Measurements from ENCODE around the gene IMPG2. TPM values are rescaled to one million over a fixed set of nuclear protein-coding genes. Genes with fewer than 3 reads are reported as not detected.
"Not testable (repeated sequence)": the region's sequence is repeated elsewhere in the genome, so short reads cannot be mapped to it uniquely, and the experiment has no call there.

The IMPG2 gene
- total RNA-seq, 1 donor from 2014 or later = 2.6 TPM

- no peak overlapping the region for H3K4me3 ChIP-seq (ENCODE audit: low read length in 3 of 3)
- no peaks in the 10 kb centered on the region for H3K9me3 ChIP-seq (ENCODE audit: control insufficient read depth in 3 of 3, low read length in 3 of 3)
- H3K27ac ChIP-seq (ENCODE audit: low read depth, low read length) = peak overlapping the region; percentile 51
- peaks cover 0 to 4% (median 0%) of the 10 kb centered on the region in 3 donors for H3K4me1 ChIP-seq (ENCODE audit: control insufficient read depth in 3 of 3, insufficient read depth in 3 of 3, low read length in 3 of 3)
- no peaks in the 10 kb centered on the region for H3K27me3 ChIP-seq (ENCODE audit: control insufficient read depth in 3 of 3, insufficient read depth in 3 of 3, low read length in 3 of 3)
- H3K9ac ChIP-seq (ENCODE audit: low read depth in 1 of 3, low read length in 3 of 3) = no peak overlapping the region
- H3K36me3 ChIP-seq (ENCODE audit: control insufficient read depth in 3 of 3, insufficient read depth in 3 of 3, low read length in 3 of 3) = no peaks in the 10 kb centered on the region
Observed at GRCh38 chr3:101310978-101311375, 9.4 kb downstream of the IMPG2 start.

GRCh38 chr3:101308147-101308772, 12.1 kb downstream of the IMPG2 start:
- not testable (repeated sequence) for H3K4me1 ChIP-seq (ENCODE audit: control insufficient read depth in 3 of 3, insufficient read depth in 3 of 3, low read length in 3 of 3); H3K9ac ChIP-seq (ENCODE audit: low read depth in 1 of 3, low read length in 3 of 3); H3K36me3 ChIP-seq (ENCODE audit: control insufficient read depth in 3 of 3, insufficient read depth in 3 of 3, low read length in 3 of 3); H3K27me3 ChIP-seq (ENCODE audit: control insufficient read depth in 3 of 3, insufficient read depth in 3 of 3, low read length in 3 of 3); H3K9me3 ChIP-seq (ENCODE audit: control insufficient read depth in 3 of 3, low read length in 3 of 3); H3K27ac ChIP-seq (ENCODE audit: low read depth, low read length); H3K4me3 ChIP-seq (ENCODE audit: low read length in 3 of 3)

- Histone ChIP-seq H3K27me3 (ENCODE audit: control insufficient read depth in 3 of 3, insufficient read depth in 3 of 3, low read length in 3 of 3) (no peaks in the 10 kb centered on the region), H3K4me1 (ENCODE audit: control insufficient read depth in 3 of 3, insufficient read depth in 3 of 3, low read length in 3 of 3) (no peaks in the 10 kb centered on the region), H3K9me3 (ENCODE audit: control insufficient read depth in 3 of 3, low read length in 3 of 3) (no peaks in the 10 kb centered on the region), H3K36me3 (ENCODE audit: control insufficient read depth in 3 of 3, insufficient read depth in 3 of 3, low read length in 3 of 3) (no peaks in the 10 kb centered on the region), H3K27ac (ENCODE audit: low read depth, low read length) (no peak overlapping the region), H3K4me3 (ENCODE audit: low read length in 3 of 3) (no peak overlapping the region), H3K9ac (ENCODE audit: low read depth in 1 of 3, low read length in 3 of 3) (no peak overlapping the region)
Observed at GRCh38 chr3:101303836-101304235, 16.5 kb downstream of the IMPG2 start.

- H3K9ac ChIP-seq (ENCODE audit: low read depth in 1 of 3, low read length in 3 of 3) = no peak overlapping the region
- no peaks in the 10 kb centered on the region for H3K36me3 ChIP-seq (ENCODE audit: control insufficient read depth in 3 of 3, insufficient read depth in 3 of 3, low read length in 3 of 3)
- H3K4me3 ChIP-seq (ENCODE audit: low read length in 3 of 3) = no peak overlapping the region
- H3K27ac ChIP-seq (ENCODE audit: low read depth, low read length) = no peak overlapping the region
- H3K27me3 ChIP-seq (ENCODE audit: control insufficient read depth in 3 of 3, insufficient read depth in 3 of 3, low read length in 3 of 3) = no peaks in the 10 kb centered on the region
- H3K9me3 ChIP-seq (ENCODE audit: control insufficient read depth in 3 of 3, low read length in 3 of 3) = no peaks in the 10 kb centered on the region
- H3K4me1 ChIP-seq (ENCODE audit: control insufficient read depth in 3 of 3, insufficient read depth in 3 of 3, low read length in 3 of 3) = no peaks in the 10 kb centered on the region
Observed at GRCh38 chr3:101303089-101303731, 17.2 kb downstream of the IMPG2 start.

GRCh38 chr3:101300073-101300472, 20.3 kb downstream of the IMPG2 start:
- no peak overlapping the region for H3K27ac ChIP-seq (ENCODE audit: low read depth, low read length)
- H3K9ac ChIP-seq (ENCODE audit: low read depth in 1 of 3, low read length in 3 of 3) = no peak overlapping the region
- no peaks in the 10 kb centered on the region for H3K4me1 ChIP-seq (ENCODE audit: control insufficient read depth in 3 of 3, insufficient read depth in 3 of 3, low read length in 3 of 3)
- no peaks in the 10 kb centered on the region for H3K36me3 ChIP-seq (ENCODE audit: control insufficient read depth in 3 of 3, insufficient read depth in 3 of 3, low read length in 3 of 3)
- no peaks in the 10 kb centered on the region for H3K9me3 ChIP-seq (ENCODE audit: control insufficient read depth in 3 of 3, low read length in 3 of 3)
- H3K4me3 ChIP-seq (ENCODE audit: low read length in 3 of 3) = no peak overlapping the region
- no peaks in the 10 kb centered on the region for H3K27me3 ChIP-seq (ENCODE audit: control insufficient read depth in 3 of 3, insufficient read depth in 3 of 3, low read length in 3 of 3)

GRCh38 chr3:101292027-101292426, 28.3 kb downstream of the IMPG2 start:
- H3K9ac ChIP-seq (ENCODE audit: low read depth in 1 of 3, low read length in 3 of 3) = no peak overlapping the region
- no peaks in the 10 kb centered on the region for H3K27me3 ChIP-seq (ENCODE audit: control insufficient read depth in 3 of 3, insufficient read depth in 3 of 3, low read length in 3 of 3)
- no peak overlapping the region for H3K27ac ChIP-seq (ENCODE audit: low read depth, low read length)
- H3K9me3 ChIP-seq (ENCODE audit: control insufficient read depth in 3 of 3, low read length in 3 of 3) = no peaks in the 10 kb centered on the region
- no peaks in the 10 kb centered on the region for H3K36me3 ChIP-seq (ENCODE audit: control insufficient read depth in 3 of 3, insufficient read depth in 3 of 3, low read length in 3 of 3)
- H3K4me1 ChIP-seq (ENCODE audit: control insufficient read depth in 3 of 3, insufficient read depth in 3 of 3, low read length in 3 of 3) = no peaks in the 10 kb centered on the region
- H3K4me3 ChIP-seq (ENCODE audit: low read length in 3 of 3) = no peak overlapping the region

GRCh38 chr3:101288294-101288693, 32.1 kb downstream of the IMPG2 start:
- no peaks in the 10 kb centered on the region for H3K9me3 ChIP-seq (ENCODE audit: control insufficient read depth in 3 of 3, low read length in 3 of 3)
- no peak overlapping the region for H3K27ac ChIP-seq (ENCODE audit: low read depth, low read length)
- H3K27me3 ChIP-seq (ENCODE audit: control insufficient read depth in 3 of 3, insufficient read depth in 3 of 3, low read length in 3 of 3) = no peaks in the 10 kb centered on the region
- H3K4me1 ChIP-seq (ENCODE audit: control insufficient read depth in 3 of 3, insufficient read depth in 3 of 3, low read length in 3 of 3) = no peaks in the 10 kb centered on the region
- H3K36me3 ChIP-seq (ENCODE audit: control insufficient read depth in 3 of 3, insufficient read depth in 3 of 3, low read length in 3 of 3) = no peaks in the 10 kb centered on the region
- H3K4me3 ChIP-seq (ENCODE audit: low read length in 3 of 3) = no peak overlapping the region
- no peak overlapping the region for H3K9ac ChIP-seq (ENCODE audit: low read depth in 1 of 3, low read length in 3 of 3)

- Histone ChIP-seq H3K9me3 (ENCODE audit: control insufficient read depth in 3 of 3, low read length in 3 of 3) (no peaks in the 10 kb centered on the region), H3K27me3 (ENCODE audit: control insufficient read depth in 3 of 3, insufficient read depth in 3 of 3, low read length in 3 of 3) (no peaks in the 10 kb centered on the region), H3K36me3 (ENCODE audit: control insufficient read depth in 3 of 3, insufficient read depth in 3 of 3, low read length in 3 of 3) (no peaks in the 10 kb centered on the region), H3K9ac (ENCODE audit: low read depth in 1 of 3, low read length in 3 of 3) (no peak overlapping the region), H3K4me1 (ENCODE audit: control insufficient read depth in 3 of 3, insufficient read depth in 3 of 3, low read length in 3 of 3) (no peaks in the 10 kb centered on the region), H3K4me3 (ENCODE audit: low read length in 3 of 3) (no peak overlapping the region), H3K27ac (ENCODE audit: low read depth, low read length) (no peak overlapping the region)
Observed at GRCh38 chr3:101284757-101285156, 35.6 kb downstream of the IMPG2 start.

- Histone ChIP-seq H3K36me3 (ENCODE audit: control insufficient read depth in 3 of 3, insufficient read depth in 3 of 3, low read length in 3 of 3) (no peaks in the 10 kb centered on the region), H3K27me3 (ENCODE audit: control insufficient read depth in 3 of 3, insufficient read depth in 3 of 3, low read length in 3 of 3) (no peaks in the 10 kb centered on the region)
Observed at GRCh38 chr3:101281521-101282030, 38.8 kb downstream of the IMPG2 start.

GRCh38 chr3:101279765-101280385, 40.5 kb downstream of the IMPG2 start:
- H3K4me1 ChIP-seq (ENCODE audit: control insufficient read depth in 3 of 3, insufficient read depth in 3 of 3, low read length in 3 of 3) = no peaks in the 10 kb centered on the region
- no peak overlapping the region for H3K27ac ChIP-seq (ENCODE audit: low read depth, low read length)
- H3K9me3 ChIP-seq (ENCODE audit: control insufficient read depth in 3 of 3, low read length in 3 of 3) = no peaks in the 10 kb centered on the region
- no peaks in the 10 kb centered on the region for H3K36me3 ChIP-seq (ENCODE audit: control insufficient read depth in 3 of 3, insufficient read depth in 3 of 3, low read length in 3 of 3)
- H3K27me3 ChIP-seq (ENCODE audit: control insufficient read depth in 3 of 3, insufficient read depth in 3 of 3, low read length in 3 of 3) = no peaks in the 10 kb centered on the region
- H3K4me3 ChIP-seq (ENCODE audit: low read length in 3 of 3) = no peak overlapping the region
- H3K9ac ChIP-seq (ENCODE audit: low read depth in 1 of 3, low read length in 3 of 3) = no peak overlapping the region

More at GRCh38 chr3:101281521-101282030, 38.8 kb downstream of the IMPG2 start:
- no peak overlapping the region for H3K9ac ChIP-seq (ENCODE audit: low read depth in 1 of 3, low read length in 3 of 3)
- H3K27ac ChIP-seq (ENCODE audit: low read depth, low read length) = no peak overlapping the region
- no peaks in the 10 kb centered on the region for H3K4me1 ChIP-seq (ENCODE audit: control insufficient read depth in 3 of 3, insufficient read depth in 3 of 3, low read length in 3 of 3)
- H3K9me3 ChIP-seq (ENCODE audit: control insufficient read depth in 3 of 3, low read length in 3 of 3) = no peaks in the 10 kb centered on the region
- no peak overlapping the region for H3K4me3 ChIP-seq (ENCODE audit: low read length in 3 of 3)
